HL-60 (cell line): ENCODE results near the gene ACSL6.

Experiments used
- POLR2AphosphoS5 ChIP-seq: IDR thresholded peaks from 2 replicates; pipeline ENCODE4 v1.6.1; 2012; ENCODE audit warnings: low read depth
- TF ChIP-seq, protein P1 (sequence below): IDR thresholded peaks from one replicate; pipeline ENCODE4 v1.5.1; 2011; ENCODE audit warnings: low read length, control low read depth, inconsistent platforms; ENCODE audit not compliant: insufficient read depth

DNA sequence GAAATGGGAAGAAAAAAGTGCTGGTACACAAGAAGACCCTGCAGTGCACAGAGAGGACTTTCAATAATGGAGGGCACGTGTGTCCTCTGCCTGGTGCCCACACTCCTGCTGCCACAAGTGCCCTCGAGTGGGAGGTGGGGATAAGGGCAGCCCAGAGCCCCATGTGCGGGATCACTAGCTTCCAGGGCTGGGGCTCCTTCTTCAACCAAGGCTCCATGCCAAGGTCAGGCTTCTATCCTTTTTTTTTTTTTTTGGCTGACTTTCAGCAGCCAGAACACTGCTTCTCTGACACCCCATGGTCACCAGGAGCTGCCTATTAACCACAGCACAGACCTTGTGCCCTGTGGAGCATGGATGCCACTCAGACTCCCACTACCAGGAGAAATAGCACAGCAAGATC, 7.5 kb downstream of the ACSL6 start:
- TF ChIP-seq, protein P1, sequence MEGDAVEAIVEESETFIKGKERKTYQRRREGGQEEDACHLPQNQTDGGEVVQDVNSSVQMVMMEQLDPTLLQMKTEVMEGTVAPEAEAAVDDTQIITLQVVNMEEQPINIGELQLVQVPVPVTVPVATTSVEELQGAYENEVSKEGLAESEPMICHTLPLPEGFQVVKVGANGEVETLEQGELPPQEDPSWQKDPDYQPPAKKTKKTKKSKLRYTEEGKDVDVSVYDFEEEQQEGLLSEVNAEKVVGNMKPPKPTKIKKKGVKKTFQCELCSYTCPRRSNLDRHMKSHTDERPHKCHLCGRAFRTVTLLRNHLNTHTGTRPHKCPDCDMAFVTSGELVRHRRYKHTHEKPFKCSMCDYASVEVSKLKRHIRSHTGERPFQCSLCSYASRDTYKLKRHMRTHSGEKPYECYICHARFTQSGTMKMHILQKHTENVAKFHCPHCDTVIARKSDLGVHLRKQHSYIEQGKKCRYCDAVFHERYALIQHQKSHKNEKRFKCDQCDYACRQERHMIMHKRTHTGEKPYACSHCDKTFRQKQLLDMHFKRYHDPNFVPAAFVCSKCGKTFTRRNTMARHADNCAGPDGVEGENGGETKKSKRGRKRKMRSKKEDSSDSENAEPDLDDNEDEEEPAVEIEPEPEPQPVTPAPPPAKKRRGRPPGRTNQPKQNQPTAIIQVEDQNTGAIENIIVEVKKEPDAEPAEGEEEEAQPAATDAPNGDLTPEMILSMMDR, result no peak
- TF ChIP-seq POLR2AphosphoS5, result no peak
